ENCODE data around the gene CUEDC1. TPM values are rescaled to one million over a fixed set of nuclear protein-coding genes. Genes with fewer than 3 reads are reported as not detected.

Gene CUEDC1
- total and polyA plus RNA-seq, 4 donors, result 19.7 to 55.7 (median 29.2) TPM

- 36 to 52% methylated on average over 6 of the region's 6 CpGs for WGBS, 2 donors
- ATAC-seq (ENCODE audit: insufficient read depth, low FRiP score), result peak; percentile 85
- Histone ChIP-seq H3K4me3 (no peak overlapping the region), H3K9ac (ENCODE audit: insufficient read depth in 1 of 2, low read length in 2 of 2) (peak overlapping the region; percentile 14 to 48), H3K27ac (ENCODE audit: low read depth in 1 of 2, low read length in 1 of 2) (peak overlapping the region; percentile 98 to 99), H3K9me3 (ENCODE audit: control insufficient read depth in 4 of 4, insufficient read depth in 3 of 4, low read length in 3 of 4) (no peaks in the 10 kb centered on the region), H3K4me1 (ENCODE audit: control insufficient read depth in 5 of 5, insufficient read depth in 5 of 5, low read length in 5 of 5) (peaks cover 18 to 33% (median 30%) of the 10 kb centered on the region in 5 donors), H3K27me3 (ENCODE audit: control insufficient read depth in 3 of 3, insufficient read depth in 3 of 3, low read length in 2 of 3) (no peaks in the 10 kb centered on the region), H3K36me3 (ENCODE audit: control insufficient read depth in 4 of 4, insufficient read depth in 4 of 4, low read length in 4 of 4) (no peaks in the 10 kb centered on the region)
- peak; percentile 93 for TF ChIP-seq CTCF (IDR thresholded peaks at IDR 0.05; ENCODE audit: control extremely low read depth, extremely low read depth)
- DNase-seq, result peak; percentile 95 to 96 (median 95)
Observed at GRCh38 chr17:57892146-57892819, 62.9 kb downstream of the CUEDC1 start.

GRCh38 chr17:57890857-57891232 is 64.4 kb downstream of the CUEDC1 start:
- no peak overlapping the region for H3K9ac ChIP-seq (ENCODE audit: insufficient read depth in 1 of 2, low read length in 2 of 2)
- TF ChIP-seq CTCF (IDR thresholded peaks at IDR 0.05; ENCODE audit: control extremely low read depth, extremely low read depth), result no peak
- H3K9me3 ChIP-seq (ENCODE audit: control insufficient read depth in 4 of 4, insufficient read depth in 3 of 4, low read length in 3 of 4), result no peaks in the 10 kb centered on the region
- H3K4me1 ChIP-seq (ENCODE audit: control insufficient read depth in 5 of 5, insufficient read depth in 5 of 5, low read length in 5 of 5), result peaks cover 16 to 33% (median 30%) of the 10 kb centered on the region in 5 donors
- H3K4me3 ChIP-seq, result no peak overlapping the region
- H3K27ac ChIP-seq (ENCODE audit: low read depth in 1 of 2, low read length in 1 of 2), result peak overlapping the region; percentile 98 to 99
- WGBS, 2 donors, result 73 to 90% methylated on average over 4 of the region's 4 CpGs
- no peaks in the 10 kb centered on the region for H3K27me3 ChIP-seq (ENCODE audit: control insufficient read depth in 3 of 3, insufficient read depth in 3 of 3, low read length in 2 of 3)
- ATAC-seq (ENCODE audit: insufficient read depth, low FRiP score), result no peak
- DNase-seq, result no peak
- H3K36me3 ChIP-seq (ENCODE audit: control insufficient read depth in 4 of 4, insufficient read depth in 4 of 4, low read length in 4 of 4), result no peaks in the 10 kb centered on the region

- ATAC-seq (ENCODE audit: insufficient read depth, low FRiP score) (no peak), DNase-seq (no peak)
- peaks cover 15 to 32% (median 23%) of the 10 kb centered on the region in 5 donors for H3K4me1 ChIP-seq (ENCODE audit: control insufficient read depth in 5 of 5, insufficient read depth in 5 of 5, low read length in 5 of 5)
- peak overlapping the region; percentile 98 to 99 for H3K27ac ChIP-seq (ENCODE audit: low read depth in 1 of 2, low read length in 1 of 2)
- no peaks in the 10 kb centered on the region for H3K27me3 ChIP-seq (ENCODE audit: control insufficient read depth in 3 of 3, insufficient read depth in 3 of 3, low read length in 2 of 3)
- no peak for TF ChIP-seq CTCF (IDR thresholded peaks at IDR 0.05; ENCODE audit: control extremely low read depth, extremely low read depth)
- no peaks in the 10 kb centered on the region for H3K9me3 ChIP-seq (ENCODE audit: control insufficient read depth in 4 of 4, insufficient read depth in 3 of 4, low read length in 3 of 4)
- no peak overlapping the region for H3K9ac ChIP-seq (ENCODE audit: insufficient read depth in 1 of 2, low read length in 2 of 2)
- WGBS, 2 donors, result 61 to 75% methylated on average over 11 of the region's 11 CpGs
- H3K36me3 ChIP-seq (ENCODE audit: control insufficient read depth in 4 of 4, insufficient read depth in 4 of 4, low read length in 4 of 4), result peaks cover 0 to 2% (median under 1%) of the 10 kb centered on the region in 4 donors
- H3K4me3 ChIP-seq, result no peak overlapping the region
Observed at GRCh38 chr17:57889892-57890856, 65.0 kb downstream of the CUEDC1 start.

Measured in lung (tissue), 12 donors.